Activated T-cell treated with anti-CD3 and anti-CD28 coated beads, Interleukin-2, amount 50 U/mL, for 1 hour (primary cell): ENCODE data around the gene C1orf159.
"Not testable (repeated sequence)": the region's sequence is repeated elsewhere in the genome, so short reads cannot be mapped to it uniquely, and the experiment has no call there.

Experiments
- DNase-seq: peaks from one replicate; pipeline ENCODE4 v3.0.0-alpha.2; 2020

C1orf159 gene

DNA sequence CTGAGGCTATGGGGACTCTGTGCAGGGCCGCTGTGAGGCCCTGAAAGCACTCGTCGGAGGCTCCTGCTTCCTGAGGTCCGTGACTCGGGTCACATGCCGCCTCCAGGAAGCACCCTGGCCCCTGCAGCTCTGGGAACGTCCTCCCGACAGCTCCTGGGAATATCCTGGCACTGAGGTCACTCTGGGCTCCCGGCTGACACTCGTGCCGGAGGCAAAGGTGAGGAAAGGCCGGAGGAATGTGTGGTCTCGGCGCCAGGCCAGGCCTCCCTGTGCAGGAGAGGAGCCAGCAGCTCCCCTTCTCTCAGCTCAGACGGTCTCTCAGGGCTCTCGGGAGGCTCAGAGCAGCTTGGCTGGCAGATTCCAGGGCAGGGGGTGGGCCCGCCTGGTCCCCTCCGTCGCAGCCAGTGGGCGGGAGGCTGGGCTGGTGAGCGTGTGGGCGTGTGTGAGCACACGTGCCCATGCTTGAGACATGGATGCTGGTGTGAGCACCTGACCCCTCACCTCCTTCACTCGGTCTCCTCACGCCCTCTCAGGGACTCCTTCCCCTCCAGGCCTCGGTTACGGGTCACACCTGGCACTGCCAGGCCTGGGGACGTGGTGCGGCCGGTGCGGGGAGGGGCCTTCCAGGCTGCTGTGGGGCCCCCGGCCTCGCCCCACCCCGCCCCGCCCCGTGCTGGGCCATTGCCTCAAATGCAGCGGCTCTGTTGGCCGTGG lies 36.3 kb downstream of the C1orf159 start:
- peak; percentile 52 for DNase-seq

DNA sequence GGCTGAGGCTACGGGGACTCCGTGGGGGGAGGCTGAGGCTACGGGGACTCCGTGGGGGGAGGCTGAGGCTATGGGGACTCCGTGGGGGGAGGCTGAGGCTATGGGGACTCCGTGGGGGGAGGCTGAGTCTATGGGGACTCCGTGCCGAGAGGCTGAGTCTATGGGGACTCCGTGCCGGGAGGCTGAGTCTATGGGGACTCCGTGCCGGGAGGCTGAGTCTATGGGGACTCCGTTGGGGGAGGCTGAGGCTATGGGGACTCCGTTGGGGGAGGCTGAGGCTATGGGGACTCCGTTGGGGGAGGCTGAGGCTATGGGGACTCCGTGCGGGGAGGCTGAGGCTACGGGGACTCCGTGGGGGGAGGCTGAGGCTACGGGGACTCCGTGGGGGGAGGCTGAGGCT lies 38.5 kb downstream of the C1orf159 start:
- not testable (repeated sequence) for DNase-seq

DNA sequence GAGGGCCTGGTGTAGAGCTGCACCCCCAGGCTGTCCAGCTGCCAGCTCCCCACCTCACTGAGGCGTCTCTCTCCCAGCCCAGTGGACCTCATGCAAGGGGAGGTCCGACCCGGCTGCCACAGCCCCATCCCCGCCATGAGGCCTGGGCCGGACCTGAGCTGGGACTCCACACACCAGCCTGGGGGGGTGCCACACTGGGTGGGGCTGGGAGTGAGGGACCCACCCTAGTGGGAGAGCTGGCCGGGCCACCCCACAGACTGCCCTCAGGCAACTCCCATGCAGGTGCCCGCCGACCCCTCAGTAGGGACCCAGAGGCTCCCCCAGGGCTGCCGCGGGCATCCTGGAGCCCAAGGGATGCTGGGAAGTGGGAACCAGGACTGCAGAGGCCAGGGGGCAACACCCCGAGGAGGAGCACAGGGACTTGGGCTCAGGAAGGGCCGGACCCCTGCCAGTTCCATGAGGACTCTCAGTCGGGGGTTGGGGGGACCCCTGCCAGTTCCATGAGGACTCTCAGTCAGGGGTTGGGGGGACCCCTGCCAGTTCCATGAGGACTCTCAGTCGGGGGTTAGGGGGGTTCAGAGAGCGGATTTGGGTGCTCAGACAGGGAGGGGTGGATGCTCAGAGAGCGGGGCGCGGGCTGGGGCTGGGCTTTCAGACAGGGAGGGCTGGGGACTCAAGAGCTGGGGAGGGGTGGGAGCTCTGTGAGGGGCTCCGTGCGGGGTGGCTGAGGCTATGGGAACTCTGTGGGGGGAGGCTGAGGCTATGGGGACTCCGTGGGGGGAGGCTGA lies 40.5 kb downstream of the C1orf159 start:
- DNase-seq = no peak

DNA sequence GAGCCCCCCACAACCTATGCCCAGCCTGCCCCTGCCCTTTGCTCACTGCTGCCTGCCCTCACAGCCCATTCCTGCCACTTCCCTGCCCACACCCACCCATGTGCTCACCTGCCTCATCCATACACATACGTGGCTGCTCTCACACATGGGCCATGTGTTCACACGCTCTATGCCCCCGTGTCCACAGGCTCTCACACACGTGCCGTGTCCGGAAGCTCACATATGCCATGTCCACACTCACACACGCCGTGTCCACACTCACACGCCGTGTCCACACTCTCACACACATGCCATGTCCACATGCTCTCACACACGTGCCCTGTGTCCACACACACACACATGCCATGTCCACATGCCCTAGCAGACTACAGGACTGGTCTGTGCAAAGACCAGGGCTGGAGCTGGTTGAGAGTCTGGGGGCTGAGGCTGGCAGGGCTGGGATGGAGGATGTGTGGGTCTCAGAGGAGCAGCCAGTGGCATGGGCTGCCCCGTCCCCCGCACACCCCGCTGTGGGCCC lies 41.2 kb downstream of the C1orf159 start:
- no peak for DNase-seq

DNA sequence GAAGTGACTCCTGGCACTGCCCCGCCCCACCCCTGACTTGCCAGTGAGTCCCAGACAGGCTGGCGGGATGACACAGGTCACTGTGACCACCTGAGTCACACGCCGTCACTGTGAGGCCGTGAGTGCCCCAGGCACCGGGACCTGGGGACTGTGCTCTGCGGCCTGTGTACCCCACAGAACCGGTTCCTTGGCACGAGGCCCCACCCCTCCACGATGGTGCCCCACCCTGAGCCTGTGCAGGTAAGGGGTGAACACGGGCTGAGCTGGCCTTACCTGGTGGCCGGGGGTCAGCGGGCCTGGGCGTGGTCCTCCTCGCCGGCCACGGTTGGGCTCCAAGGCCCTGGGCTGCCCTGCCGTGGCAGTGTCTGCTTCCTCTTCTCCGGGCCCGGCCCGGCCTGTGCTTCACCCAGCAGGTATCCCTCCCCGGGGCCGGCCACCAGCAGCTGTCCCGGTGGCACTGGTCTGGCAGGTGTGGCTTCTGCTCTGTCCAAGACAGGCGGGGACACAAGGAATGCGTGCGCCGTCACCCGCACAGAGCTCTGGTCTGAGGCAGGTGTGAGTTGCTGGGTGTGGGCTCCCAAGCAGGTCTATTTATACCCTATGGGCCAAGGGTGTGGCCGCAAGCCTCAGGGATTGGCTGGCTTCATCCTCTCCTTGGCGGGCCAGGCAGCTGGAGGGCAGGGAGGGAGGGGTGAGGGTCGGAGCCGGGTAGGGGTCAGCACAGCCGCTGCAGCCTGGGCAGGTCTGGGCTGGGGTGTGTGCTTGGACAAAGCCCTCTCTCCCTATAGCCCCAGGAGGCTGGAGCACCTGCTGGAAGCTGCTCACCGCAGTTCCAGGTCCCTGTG lies 41.9 kb downstream of the C1orf159 start, which contains the start of gene RNF223:
Gene RNF223, minus strand, starts transcription at position 564 of the 845 bp plus-strand sequence. CDS start 1,740 bp downstream, outside the sequence.
- DNase-seq = no peak

DNA sequence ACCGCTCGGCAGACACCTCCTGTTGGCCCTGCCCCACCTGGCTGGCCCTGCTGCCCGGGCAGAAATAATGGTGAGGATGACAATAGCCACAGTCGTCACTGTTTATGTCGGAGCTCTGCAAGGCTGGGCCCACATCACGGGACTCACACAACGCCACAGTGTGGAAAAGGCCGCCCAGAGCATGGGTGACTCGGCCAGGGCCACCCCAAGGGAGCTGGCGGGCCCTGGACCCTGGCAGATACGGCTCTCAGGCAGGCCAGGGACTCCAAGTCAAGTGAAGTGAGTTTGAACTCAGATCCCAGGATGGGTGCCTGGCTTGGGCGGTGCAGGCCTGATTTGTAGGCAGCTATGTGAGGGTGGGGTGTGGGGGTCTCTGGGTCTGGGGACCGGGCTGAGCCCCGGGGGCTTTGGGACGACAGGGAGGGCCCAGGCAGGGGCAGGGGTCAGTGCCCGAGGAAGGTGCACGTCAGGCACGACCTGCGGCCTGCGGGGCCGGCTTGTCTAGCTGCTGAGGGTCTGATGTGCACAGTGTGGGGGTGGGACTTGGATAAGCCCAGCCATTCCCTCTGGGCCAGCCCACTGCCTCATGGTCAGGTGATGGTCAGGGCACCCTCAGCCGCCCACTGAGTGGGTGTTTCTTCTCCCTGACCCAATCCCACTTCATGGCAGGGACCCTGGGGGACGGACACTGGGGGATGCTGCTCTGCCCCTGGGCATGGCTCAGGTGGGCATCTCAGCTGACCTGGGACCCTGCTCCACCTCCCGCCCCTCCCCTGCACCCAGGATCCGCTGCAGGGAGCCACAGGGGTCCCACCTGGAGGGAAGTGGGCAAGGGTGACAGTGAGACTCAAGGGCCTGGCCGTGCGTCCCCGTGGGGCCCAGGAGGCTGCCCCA lies 42.8 kb downstream of the C1orf159 start:
- DNase-seq = no peak

DNA sequence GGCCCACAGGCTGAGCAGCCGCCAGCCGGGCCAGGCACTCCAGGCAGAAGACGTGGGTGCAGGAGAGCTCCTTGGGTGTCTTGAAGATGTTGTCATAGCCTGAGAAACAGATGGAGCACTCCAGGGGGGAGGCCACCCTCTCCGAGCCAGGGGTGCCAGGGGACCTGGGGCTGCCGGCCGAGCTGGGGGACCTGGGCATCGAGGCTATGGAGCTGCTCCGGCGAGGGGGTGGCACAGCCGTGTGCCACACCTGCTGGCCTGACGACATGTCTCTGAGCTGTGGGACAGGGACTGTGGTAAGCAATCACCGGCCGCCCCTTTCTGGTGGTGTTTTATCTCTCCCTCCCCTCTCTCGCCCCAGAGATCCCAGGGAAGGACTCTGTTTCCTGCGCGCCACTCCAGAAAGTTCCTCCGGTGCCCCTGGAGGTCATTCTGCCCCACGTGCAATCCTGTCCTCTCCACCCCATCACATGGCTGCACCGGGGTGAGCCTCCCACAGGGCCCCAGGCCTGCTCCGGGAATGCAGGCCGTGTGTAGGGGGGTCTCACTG lies 43.5 kb downstream of the C1orf159 start:
- DNase-seq = no peak

DNA sequence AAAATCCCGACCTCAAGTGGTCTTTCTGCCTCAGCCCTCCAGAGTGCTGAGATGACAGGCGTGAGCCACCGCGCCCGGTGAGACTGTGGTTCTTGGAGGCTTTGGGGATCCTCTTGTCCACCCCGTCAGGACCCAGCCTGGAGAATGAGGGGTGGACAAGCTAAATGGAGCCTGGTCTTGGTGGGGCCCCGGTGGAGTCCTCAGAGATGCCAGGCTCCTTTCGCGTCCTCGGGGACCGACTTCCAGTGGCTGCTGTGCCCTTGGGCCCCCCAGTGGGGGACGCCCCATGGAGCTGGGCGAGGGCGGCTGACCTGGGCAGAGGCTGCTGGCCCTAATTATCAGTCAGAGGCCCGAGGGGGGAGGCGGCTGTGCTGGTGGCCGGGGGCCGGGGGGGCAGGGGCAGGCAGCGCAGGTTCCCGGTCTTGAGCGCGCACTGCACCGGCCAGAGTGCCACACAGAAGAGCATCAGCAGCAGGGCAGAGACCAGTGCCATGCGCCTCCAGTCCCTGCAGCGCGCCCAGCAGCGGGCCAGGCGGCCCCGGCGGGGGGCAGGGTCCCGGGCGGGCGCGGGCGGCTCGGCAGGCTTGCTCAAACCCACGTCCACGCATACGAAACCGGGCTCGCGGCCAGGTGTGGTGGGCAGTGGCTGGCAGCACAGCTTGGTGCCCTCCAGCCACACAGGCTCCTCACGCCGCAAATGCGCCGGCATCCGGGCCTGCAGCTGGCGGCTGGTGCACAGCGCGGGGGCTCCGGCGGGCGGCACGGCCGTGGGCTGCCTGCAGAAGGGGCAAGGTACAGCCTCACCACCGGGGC lies 44.2 kb downstream of the C1orf159 start:
- no peak for DNase-seq

DNA sequence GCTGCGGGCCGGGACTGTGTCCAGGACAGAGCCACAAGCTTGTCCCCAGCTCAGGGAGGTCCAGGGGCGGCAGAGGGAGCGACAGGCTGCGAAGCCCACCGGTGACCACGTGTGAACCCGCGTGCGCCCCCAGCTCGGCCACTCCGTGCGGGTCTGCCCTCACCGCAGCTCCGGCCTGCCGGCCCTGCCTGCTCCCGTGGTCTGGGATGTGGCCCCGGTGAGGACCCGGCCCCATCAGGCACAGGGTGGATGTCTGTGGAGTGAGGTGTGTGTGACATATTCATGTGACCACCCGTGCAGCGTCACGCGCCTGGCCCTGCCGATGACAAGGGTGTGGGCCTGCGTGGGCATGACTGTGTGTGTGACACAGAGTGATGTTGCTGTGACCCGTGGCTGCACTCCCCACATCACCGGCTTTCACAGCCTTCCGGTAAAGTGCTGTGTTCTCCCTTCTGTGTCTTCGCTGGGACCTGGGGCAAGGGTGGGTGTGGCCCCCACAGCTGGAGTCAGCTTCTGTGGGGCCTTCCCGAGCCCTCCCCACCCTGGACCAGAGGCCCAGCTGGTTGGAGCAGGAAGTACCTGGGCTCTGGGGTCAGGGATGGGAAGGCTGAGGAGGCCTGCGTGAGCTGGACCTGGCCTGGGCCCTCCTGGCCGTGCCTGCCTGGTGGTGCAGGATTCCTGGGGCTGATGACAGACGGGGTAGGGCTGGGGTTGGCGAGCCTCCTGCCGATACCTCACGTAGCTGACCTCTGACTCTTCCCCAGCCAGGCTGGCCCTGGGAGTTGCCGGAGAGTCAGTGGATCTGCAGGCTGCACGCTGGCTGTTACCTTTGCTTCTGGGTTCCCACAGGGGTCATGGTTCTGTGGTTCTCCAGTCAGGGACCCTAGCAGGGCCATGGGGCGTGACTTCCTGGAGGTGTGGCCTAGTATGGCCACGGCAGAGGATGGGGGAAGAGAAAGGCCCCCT lies 45.9 kb downstream of the C1orf159 start:
- DNase-seq = peak; percentile 37

DNA sequence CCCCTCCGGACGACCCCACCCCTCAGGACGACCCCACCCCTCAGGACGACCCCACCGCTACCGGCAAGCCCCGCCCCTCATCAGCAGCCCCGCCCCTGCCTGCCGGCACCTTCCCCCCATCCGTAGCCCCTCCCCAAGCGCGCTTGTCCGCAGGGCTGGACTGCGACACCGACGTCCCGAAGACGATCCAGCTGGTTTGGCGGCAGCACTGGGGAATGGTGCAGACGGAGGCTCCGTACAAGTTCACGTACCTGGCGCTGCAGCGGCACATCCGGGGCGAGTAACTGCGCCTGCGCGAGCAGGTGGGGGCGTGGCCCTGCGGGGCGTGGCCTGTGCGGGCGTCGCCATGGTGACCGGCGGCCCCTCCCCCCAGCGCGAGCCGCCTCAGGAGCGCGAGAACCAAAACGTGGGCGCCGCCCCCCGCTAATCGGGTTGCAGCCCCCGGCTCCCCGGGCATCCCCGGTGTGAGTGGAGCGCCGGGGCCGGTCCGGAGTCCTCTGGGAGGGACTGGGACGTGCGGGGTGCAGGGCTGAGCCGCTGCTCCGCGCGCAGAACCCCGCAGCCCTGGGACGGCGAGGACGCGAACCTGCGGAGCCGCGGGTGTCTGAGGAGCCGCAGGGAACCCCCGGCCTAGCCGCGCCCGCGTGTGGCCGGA lies 46.7 kb downstream of the C1orf159 start:
- DNase-seq = peak; percentile 98

DNA sequence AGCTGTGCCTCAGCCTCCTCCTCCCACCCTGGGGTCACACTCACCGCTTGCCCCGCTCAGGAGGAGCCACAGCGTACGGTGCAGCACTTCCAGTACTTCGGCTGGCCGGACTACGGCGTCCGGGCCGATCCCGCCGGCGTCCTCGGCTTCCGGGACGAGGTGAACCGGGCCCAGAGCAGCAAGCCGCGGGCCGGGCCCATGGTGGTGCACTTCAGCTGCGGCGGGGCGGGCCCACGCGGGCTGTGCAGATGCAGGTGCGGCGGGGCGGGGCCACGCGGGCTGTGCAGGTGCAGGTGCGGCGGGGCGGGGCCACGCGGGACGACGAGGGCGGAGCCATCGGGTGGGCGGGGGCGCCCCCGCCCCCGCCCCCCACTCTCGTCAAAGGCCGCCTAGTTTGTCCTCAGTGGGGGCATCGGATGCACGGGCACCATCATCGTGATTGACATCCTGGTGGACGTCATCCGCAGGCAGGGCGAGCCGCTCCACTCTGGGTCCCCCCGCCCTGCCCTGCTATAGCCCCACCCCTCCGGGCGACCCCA lies 47.3 kb downstream of the C1orf159 start:
- peak; percentile 77 for DNase-seq

DNA sequence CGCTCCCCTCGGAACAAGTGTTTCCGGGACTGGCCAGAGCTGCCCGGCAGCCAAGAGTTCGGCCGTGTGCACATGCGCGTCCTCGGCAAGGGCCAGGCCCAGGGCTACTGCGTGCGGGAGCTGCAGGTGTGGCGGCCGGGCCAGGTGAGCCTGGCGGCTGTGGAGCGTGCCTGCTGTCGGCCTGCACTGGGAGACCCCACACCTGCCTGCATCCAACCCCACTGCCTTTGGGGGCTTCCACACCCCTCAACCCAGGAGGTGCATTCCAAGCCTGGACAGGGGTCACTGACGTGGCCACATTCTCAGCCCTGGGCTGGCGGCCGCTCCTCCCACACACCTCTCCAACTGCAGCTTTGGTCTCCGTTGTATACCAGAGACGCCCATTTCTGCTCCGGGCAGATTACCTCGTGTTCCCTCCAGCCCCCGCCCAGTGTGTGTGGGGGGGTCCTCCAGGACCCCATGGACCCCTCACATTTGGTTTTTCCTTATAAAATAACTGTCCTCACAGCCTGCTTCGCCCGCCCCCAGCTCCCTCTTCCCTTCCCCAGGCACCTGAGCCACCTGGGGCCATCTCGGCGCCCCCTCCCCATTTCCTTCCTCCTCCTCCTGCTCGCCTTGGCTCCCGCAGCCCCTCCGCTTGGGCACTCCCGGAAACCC lies 47.9 kb downstream of the C1orf159 start:
- DNase-seq = no peak

DNA sequence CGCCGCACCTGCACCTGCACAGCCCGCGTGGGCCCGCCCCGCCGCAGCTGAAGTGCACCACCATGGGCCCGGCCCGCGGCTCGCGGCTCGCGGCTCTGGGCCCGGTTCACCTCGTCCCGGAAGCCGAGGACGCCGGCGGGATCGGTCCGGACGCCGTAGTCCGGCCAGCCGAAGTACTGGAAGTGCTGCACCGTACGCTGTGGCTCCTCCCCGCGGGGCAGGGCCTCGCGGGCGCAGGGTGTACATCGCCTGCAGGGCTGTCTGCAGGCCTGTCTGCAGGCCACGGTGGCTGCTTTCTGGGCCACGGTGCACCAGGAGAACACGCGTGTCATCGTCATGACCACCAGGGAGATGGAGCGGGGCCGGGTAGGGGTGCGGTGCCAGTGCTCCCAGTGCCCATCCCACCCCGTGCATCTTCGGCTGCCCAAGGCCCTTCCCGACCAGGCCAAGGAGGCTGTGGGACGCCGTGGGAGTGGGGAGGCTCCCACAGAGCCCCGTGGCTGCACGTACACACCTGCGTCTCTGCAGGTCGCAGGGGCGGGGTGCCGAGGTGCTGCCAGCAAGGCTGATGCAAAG lies 48.5 kb downstream of the C1orf159 start:
- DNase-seq = peak; percentile 38

DNA sequence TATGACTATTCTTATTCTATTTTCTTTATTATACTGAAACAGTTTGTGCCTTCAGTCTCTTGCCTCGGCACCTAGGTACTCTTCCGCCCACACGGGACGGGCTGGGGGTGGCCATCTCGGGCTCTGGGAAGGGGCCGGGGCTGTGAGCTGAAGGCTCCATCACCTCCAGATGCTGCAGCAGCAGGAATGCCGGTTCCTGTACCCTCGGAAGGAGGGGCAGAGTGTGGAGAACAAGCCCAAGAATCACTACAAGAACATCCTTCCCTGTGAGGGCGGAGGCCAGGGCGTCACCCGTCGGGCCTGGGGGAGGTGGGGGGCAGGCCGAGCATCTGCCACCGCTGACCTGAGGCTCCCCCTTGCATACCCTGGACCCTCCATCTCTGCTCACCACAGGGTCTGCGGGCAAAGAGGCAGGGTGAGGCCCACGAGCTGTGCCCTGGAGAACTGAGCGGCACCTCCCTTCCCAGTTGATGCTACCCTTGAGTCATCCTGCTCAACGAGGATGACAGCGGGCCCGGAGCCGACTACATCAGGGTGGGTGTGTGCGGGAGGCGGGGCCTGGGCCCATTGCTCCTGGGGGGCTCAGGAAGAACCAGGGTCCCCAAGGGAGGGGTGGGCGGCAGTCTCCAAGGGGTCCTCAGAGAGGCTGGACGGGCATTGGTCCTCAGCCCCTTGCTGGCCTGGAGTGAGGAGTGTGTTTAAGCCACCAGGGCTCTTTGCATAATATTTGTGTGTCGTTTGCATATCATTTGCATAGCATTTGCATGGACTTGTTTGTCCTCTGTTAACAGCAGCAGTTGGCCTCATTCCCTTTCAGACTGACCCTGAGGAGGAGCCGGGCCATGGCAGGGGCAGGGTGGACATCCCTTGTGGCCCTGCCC lies 49.2 kb downstream of the C1orf159 start:
- DNase-seq = peak; percentile 49

DNA sequence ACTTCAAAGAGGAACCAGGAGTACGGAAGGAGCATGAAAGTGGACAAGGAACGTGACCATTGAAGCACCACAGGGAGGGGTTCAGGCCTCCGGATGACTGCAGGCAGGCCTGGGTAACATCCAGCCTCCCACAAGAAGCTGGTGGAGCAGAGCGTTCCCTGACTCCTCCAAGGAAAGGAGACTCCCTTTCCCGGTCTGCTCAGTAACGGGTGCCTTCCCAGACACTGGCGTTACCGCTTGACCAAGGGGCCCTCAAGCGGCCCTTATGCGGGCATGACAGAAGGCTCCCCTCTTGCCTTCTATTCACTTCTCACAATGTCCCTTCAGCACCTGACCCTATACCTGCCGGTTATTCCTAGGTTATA lies 50.0 kb downstream of the C1orf159 start:
- peak; percentile 41 for DNase-seq

DNA sequence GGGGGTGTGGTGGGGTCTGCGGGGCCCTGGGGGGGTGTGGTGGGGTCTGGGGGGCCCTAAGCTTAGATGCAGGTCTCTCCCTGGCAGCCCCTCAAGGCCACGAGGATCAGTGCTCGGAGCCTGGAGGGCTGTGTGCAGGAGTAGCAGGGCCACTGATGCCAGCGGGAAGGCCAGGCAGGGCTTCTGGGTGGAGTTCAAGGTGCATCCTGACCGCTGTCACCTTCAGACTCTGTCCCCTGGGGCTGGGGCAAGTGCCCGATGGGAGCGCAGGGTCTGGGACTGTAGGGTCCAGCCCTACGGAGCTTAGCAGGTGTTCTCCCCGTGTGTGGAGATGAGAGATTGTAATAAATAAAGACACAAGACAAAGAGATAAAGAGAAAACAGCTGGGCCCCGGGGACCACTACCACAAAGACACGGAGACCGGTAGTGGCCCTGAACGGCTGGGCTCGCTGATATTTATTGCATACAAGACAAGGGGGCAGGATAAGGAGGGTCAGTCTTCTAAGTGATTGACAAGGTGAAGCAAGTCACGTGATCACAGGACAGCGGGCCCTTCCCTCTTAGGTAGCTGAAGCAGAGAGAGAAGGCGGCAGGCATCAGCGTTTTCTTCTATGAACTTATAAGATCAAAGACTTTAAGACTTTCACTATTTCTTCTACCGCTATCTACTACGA lies 50.5 kb downstream of the C1orf159 start:
- DNase-seq = no peak
